Stimulated activated CD8-positive, alpha-beta memory T cell treated with anti-CD3 and anti-CD28 coated beads, Interleukin-12 subunit alpha, Interleukin-12 subunit beta, amount 100 ng/mL, for 24 hours (primary cell): ENCODE data around the gene TFEB.

ENCODE experiments used
- DNase-seq: peaks from one replicate; pipeline ENCODE4 v3.0.0-alpha.2; 2020; ENCODE audit errors: extremely low read depth

Gene TFEB

DNA sequence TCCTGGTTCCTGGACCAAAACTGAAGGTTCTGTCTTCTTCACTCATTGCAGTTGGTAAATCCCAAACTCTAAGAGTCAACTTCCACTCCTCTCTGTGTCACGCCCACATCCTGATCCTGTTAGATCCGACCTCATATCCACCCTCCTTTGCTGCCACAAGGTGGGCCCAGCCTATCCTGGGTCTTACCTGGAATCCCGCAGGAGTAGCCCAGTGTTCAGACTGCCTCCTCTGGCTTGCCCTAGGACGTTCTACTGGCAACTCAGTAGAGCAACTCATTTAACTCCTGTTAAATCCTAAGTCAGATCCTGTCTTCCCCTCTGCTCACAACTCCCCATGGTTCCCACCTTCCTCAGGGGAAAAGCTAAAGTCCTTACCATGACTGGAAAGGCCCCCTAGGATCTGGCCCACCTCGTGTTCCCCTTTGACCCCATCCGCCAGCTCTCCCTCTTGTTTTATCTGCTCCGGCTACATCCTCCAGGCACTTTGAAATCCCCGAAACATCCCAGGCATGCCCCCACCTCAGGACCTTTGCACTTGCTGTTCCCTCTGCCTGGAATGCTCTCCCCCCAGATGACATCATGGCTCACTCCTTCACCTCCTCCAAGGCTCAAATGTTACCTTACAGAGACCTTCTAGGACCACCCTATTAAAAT lies 43.9 kb downstream of the TFEB start:
- DNase-seq, result no peak

DNA sequence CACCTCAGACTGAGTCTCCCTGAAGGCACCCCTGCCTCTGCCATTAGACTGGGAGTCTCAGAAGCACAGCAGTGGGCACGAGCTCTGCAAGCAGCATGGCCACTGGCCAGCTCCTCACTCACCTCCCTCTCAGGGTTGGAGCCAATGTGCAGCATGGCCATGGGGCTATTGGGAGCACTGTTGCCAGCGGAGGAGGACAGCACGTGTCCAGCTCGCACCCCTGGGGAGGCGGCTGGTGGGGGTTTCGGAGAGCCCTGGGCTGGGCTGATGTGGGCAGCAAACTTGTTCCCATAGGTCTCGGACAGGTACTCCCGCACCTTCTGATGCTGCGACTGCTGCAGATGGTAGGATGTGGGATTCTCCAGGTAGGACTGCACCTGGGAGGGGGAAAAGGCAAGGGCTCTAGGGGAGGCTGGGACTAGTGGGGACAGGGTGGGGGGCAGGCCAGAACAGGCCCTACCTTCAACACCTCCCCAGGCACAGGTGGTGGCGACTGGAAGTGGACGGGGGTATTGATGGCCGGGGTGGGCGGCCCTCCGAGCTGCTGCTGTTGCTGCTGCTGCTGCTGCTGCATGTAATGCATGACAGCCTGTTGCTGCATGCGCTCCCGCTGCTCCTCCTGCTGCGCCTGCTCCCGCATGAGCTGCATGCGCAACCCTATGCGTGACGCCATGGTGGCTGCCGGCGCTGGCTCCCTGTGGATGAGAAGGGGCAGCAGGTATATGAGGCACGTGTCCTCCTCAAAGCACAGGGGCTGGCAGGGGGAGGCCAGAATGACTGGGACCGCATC lies 44.7 kb downstream of the TFEB start:
- DNase-seq, result no peak

DNA sequence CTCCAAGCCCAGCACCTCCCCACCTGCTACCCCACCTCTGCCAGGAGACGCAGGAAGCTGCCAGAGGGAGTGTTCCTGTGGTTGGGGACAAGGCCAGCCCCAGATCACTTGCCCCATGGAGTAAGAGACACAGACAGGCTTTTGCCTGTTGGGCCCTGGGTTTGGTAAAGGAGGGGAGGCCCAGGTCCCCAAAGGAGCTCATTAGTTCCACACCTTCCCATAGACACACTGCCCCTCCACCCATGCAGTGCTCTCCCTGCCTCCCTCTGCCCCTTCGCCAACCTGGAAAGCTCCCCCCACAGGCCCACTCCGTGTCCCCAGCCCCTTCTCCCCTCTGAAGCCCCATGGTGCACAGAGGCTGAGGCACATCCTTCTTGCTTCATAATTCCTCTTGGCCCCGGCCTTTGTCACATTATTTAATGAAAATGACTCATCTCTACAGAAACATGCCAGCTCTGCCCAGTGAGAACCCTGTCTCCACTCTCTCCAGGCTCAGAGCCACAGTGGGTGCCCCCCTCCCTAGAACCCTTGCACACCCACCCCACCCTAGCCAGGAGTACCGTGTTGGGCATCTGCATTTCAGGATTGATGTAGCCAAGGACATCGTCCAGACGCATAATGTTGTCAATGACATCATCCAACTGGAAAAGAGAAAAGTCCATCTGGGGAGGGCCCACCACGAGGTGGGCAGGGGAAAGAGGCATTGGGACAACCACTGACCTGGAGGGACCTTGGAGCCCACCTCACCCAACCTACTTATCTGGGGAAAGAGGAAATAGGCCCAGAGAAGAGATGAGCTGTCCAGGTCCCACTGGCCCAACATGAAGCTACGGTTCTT lies 46.0 kb downstream of the TFEB start:
- DNase-seq, result no peak

GRCh38 chr6:41688256-41688965 lies 47.0 kb downstream of the TFEB start:
- no peak for DNase-seq

DNA sequence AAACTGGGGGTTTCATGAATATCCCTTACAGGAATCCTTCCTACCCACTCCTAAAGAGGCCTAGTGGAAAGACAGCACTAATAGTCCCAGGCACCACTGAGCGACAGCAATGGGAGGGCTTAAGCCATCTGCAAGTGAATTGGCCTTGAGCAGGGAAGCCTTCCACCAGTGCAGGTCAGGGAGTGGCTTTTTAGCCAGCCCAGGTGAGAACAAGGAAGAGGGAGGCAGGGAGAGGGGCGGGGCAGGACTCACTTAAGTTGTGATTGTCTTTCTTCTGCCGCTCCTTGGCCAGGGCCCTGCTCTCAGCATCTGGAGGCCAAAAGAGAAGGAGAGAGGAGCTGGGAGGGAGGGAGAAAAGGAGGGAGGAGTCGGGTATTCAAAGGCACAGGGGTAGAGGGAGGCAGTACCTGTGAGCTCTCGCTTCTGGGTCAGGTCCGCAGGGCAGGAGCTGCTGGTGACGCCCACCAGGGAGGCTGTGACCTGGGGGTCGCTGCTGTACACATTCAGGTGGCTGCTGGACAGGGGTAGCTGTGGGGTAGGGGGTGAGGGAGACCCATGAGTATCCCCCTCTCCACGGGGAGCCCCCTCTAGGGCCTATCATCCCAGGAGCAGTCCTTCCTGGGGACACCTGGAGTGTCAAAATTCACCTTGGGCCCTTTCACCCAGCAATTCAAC lies 47.8 kb downstream of the TFEB start:
- DNase-seq, result no peak

DNA sequence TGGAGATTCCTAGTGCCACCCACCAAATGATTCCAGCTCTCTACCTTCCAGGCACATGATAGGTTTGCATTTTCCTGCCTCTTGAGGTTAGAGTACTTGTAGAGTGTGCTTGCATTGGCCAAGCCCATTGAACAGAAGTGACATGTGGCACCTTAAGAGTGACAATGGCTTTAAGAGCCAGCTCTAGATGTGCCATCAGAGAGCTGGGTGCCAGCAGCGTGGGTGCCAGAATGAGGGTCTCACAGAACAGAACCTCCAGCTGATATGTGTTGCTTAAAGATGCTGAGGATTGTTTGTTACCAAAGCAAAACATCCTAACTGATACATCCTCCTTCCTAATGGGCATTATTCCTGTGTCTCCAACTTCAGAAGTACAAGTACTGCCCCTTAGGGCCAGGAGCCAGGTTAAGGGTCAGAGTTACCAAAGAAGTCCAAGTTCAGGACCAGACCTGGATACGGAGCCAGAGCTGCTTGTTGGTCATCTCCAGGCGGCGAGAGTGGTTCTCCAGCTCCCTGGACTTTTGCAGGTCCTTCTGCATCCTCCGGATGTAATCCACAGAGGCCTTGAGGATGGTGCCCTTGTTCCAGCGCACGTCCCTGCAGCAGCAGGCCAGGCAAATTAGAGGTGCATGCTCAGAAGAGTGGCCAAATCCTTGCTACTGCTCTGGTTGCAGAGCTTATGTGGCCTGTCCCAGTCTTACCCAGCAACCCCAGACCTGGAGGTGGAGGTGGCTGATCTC lies 49.6 kb downstream of the TFEB start:
- no peak for DNase-seq

DNA sequence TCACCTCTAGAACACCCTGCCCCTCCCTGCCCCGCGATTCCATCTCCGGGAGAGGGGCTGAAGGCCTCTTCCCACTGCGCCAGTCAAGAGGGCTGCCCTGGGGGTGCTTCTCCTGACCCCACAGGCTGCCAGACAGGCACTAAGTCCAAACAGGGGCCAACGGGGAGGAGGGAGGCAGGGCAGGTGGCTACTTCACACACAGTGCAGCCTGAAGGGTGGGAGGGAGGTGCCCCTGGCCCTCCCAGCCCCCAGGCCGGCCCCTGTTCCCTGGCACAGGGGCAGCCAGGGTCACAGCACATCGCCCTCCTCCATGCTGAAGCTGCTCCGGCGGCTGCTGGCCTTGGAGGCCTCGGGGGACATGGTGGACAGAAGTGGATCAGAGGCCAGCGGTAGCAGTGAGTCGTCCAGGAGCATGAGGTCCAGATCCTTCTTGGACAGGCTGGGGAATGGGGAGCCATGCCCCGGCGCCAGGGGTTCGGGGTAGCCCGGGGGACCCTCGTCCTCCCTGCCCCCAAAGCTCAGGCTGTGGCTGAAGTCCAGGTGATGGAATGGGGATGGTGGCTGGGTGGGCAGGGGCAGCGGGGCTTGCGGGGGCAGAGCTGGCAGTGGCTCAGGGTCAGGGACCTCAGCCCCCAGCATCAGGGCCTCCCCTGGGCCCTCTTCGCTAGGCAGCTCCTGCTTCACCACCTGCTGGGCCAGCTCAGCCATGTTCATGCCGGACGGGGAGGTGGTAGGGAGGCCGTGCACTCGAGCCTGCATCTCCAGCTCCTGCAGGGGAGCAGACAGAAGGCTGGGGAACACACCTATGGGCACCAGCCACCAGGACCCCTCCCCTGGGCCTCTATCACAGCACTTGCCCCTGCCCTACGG lies 50.9 kb downstream of the TFEB start:
- no peak for DNase-seq

- peak; percentile 49 for DNase-seq
Observed at GRCh38 chr6:41683523-41684310, 51.7 kb downstream of the TFEB start.

DNA sequence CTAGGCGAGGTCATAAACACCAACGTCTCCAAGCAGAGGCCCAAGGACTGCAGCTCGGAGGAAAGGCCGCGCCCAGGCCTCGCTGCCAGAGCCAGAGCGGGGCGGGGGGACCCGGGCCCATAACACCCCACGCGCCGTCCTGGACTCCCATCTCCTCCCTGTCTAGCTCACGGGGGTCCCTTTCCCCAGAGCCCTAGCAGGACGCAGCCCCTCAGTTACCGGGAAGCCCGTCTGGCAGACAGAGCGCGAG lies 52.2 kb downstream of the TFEB start:
- no peak for DNase-seq

DNA sequence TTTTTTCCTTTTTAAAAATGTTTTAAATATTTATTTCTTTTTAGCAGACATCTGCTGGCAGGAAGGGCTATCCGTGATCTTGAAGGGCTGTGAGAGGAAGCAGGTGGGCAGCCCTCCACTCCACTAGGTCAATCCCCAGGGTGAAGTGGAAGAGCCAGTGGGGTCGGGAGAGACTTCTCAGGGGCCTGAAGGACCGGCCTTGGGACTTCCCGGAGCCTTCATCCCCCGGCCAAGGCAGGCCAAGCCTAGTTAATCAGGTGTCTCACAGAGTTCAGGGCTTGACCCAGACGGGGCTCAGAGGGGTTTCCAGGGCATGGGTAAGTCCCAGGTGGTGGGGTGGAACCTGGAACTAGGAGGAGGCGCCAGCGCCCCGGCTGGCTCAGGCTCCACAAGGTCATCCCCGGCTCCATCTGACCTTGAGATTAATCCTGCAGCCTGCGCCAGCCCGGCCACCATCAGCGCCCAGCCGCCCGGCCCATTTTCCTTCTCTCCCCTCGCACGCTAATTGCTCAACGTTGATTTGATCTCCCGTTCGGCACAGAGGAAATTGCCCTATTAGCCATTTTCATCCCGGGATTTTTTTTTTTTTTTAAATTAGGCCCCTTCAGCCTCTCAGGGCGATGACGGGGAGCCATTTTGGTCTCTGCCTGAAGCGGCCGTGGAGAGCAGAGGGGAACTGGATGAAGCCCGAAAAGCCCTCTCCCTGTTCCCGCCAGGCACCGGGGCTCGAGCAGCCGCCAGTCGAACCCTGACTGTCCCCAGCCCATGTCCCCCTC lies 52.7 kb downstream of the TFEB start:
- no peak for DNase-seq

DNA sequence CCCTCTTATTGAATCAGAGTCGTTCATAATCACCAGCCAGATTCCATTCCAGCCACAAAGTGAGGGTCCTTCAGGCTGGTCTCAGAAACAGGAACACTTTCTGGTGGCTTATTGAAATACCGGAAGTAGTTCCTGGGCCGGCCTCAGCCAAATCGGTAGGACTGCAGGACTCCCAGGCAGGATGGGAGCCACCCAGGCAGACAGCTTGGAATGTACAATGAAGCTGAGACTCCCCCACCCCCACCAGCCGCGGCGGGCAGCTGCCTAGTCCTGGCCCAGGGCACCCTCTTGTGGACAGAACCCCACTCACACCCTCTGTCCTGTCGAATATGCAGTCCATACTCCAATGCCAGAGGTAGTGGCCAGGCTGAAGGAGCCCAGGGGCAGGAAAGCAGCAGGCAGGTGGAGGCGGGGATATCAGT lies 53.3 kb downstream of the TFEB start:
- peak; percentile 43 for DNase-seq

DNA sequence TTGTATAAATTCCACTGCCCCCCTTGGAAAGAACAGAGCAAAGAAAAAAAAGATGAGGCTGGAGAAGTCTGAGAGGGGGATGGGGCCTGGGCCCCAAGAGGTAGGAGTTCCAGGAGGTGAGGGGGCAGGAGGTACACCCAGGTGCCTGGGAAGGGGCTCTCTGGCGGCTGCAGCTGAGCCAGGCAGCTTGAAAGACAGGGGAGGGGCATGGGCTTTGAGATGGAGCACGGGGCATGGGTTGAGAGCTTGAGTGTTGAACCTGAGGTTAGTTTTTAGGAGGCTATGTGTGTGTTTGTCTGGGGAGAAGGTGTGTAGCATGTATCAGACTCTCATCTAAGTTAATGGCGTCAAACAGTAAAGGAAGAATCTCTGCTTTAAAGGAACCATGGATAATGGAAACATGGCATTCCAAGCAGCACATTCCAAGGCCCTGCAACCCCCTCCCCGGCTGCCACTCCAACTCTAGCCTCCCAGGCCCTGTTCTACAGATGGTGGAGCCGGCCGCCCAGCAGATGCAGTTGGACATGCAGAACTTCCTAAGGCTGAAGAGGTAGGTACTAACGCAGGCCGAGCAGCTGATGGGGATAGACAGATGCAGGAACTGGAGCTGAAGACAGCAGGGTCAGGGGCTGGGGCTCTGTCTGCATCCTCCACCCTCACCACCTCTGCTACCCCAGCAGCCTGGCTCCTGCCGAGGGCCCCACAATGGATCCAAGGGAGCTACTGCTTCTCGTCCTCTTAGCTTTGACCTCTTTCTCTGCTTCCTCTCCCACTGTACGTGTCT lies 55.0 kb downstream of the TFEB start:
- DNase-seq, result no peak

DNA sequence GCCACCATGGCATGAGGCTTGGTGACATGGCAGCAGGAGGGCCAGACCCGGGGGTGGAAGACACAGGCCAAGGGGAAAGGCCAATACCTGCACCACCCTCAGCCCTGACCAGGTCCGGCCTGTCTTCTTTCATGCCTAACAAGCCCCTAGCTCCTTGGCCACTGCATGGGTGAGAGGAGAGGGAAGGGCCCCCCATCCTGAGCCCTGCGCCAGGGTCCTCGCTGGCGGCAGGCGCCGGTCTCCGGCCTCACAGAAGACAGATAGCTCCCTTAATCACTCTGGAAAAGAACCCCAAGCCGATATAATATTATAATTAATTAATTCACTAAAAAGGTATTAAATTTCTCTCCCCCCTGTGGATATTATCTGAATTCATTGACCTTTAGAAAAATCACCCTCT lies 55.7 kb downstream of the TFEB start:
- no peak for DNase-seq

GRCh38 chr6:41678511-41679084 lies 56.8 kb downstream of the TFEB start:
- DNase-seq, result no peak

GRCh38 chr6:41677124-41677921 lies 58.1 kb downstream of the TFEB start:
- DNase-seq, result no peak

- DNase-seq, result no peak
Observed at GRCh38 chr6:41676431-41676830, 59.0 kb downstream of the TFEB start.
